Osteocyte (in vitro differentiated cells): ENCODE data around the gene LAMA3. TPM values are rescaled to one million over a fixed set of nuclear protein-coding genes. Genes with fewer than 3 reads are reported as not detected.

Experiments used
- DNase-seq: peaks from one replicate; pipeline ENCODE4 v3.0.0; 2021; ENCODE audit warnings: mixed read lengths; ENCODE audit not compliant: unreplicated experiment; ENCODE audit errors: extremely low spot score
- H3K27ac Mint-ChIP-seq: one replicate; pipeline ENCODE4 v1.8.0; 2021; ENCODE audit warnings: mild to moderate bottlenecking, mixed read lengths; ENCODE audit not compliant: unreplicated experiment
- H3K27me3 Mint-ChIP-seq: one replicate; pipeline ENCODE4 v1.8.0; 2021; ENCODE audit warnings: mixed read lengths; ENCODE audit not compliant: unreplicated experiment
- H3K36me3 Mint-ChIP-seq: one replicate; pipeline ENCODE4 v1.8.0; 2021; ENCODE audit warnings: mixed read lengths; ENCODE audit not compliant: unreplicated experiment
- H3K4me1 Mint-ChIP-seq: one replicate; pipeline ENCODE4 v1.8.0; 2021; ENCODE audit warnings: mixed read lengths; ENCODE audit not compliant: unreplicated experiment
- H3K4me3 Mint-ChIP-seq: one replicate; pipeline ENCODE4 v1.8.0; 2021; ENCODE audit warnings: mild to moderate bottlenecking, moderate library complexity, mixed read lengths; ENCODE audit not compliant: unreplicated experiment
- H3K9me3 Mint-ChIP-seq: one replicate; pipeline ENCODE4 v1.8.0; 2021; ENCODE audit warnings: mixed read lengths; ENCODE audit not compliant: unreplicated experiment
- CTCF ChIP-seq: fragments of 200-600 bp; sonication (generic); IDR thresholded peaks from 2 replicates; pipeline ENCODE4 v1.5.0; 2021; ENCODE audit warnings: antibody characterized with exemption, mild to moderate bottlenecking, moderate library complexity
- total RNA-seq: library from RNA; stranded (reverse); gene quantifications from 2 replicates; pipeline ENCODE4 v1.2.1, GENCODE V29; 2021

The LAMA3 gene
- total RNA-seq, 1 donor from 2014 or later: not detected

GRCh38 chr18:23765931-23766330 lies 76.7 kb downstream of the LAMA3 start:
- Mint-ChIP-seq H3K4me1 (no peaks in the 10 kb centered on the region), H3K9me3 (peaks cover 13% of the 10 kb centered on the region), H3K27ac (no peak overlapping the region), H3K27me3 (peaks cover 25% of the 10 kb centered on the region), H3K36me3 (peaks cover 3% of the 10 kb centered on the region), H3K4me3 (no peak overlapping the region)
- no peak for DNase-seq
- TF ChIP-seq CTCF: no peak

GRCh38 chr18:23772327-23773024 lies 83.2 kb downstream of the LAMA3 start:
- Mint-ChIP-seq H3K4me1 (no peaks in the 10 kb centered on the region), H3K27ac (no peak overlapping the region), H3K36me3 (peaks cover 2% of the 10 kb centered on the region), H3K4me3 (no peak overlapping the region), H3K27me3 (peaks cover 33% of the 10 kb centered on the region), H3K9me3 (peaks cover 13% of the 10 kb centered on the region)
- no peak for DNase-seq
- no peak for TF ChIP-seq CTCF

GRCh38 chr18:23776306-23776705 lies 87.1 kb downstream of the LAMA3 start:
- Mint-ChIP-seq H3K36me3 (peaks cover 2% of the 10 kb centered on the region), H3K27me3 (peaks cover 16% of the 10 kb centered on the region), H3K27ac (no peak overlapping the region), H3K4me3 (no peak overlapping the region), H3K4me1 (peaks cover 2% of the 10 kb centered on the region), H3K9me3 (no peaks in the 10 kb centered on the region)
- TF ChIP-seq CTCF: no peak
- no peak for DNase-seq

GRCh38 chr18:23778828-23779227 lies 89.6 kb downstream of the LAMA3 start:
- TF ChIP-seq CTCF: no peak
- H3K36me3 Mint-ChIP-seq: no peaks in the 10 kb centered on the region
- no peak for DNase-seq
- H3K4me1 Mint-ChIP-seq: peaks cover 2% of the 10 kb centered on the region
- H3K27ac Mint-ChIP-seq: no peak overlapping the region
- no peaks in the 10 kb centered on the region for H3K9me3 Mint-ChIP-seq
- H3K27me3 Mint-ChIP-seq: peaks cover 3% of the 10 kb centered on the region
- no peak overlapping the region for H3K4me3 Mint-ChIP-seq

- Mint-ChIP-seq H3K4me3 (no peak overlapping the region), H3K36me3 (no peaks in the 10 kb centered on the region), H3K4me1 (peaks cover 2% of the 10 kb centered on the region), H3K27ac (no peak overlapping the region), H3K27me3 (peaks cover 3% of the 10 kb centered on the region), H3K9me3 (no peaks in the 10 kb centered on the region)
- peak; percentile 60 for DNase-seq
- no peak for TF ChIP-seq CTCF
These were observed 90.5 kb downstream of the LAMA3 start for GRCh38 chr18:23779696-23780303.
